GM19463 (cell line): ENCODE data around the gene CLN6.
"Not testable (repeated sequence)": the region's sequence is repeated elsewhere in the genome, so short reads cannot be mapped to it uniquely, and the experiment has no call there.

ENCODE experiments used
- ATAC-seq: cut with Tn5 transposase; IDR thresholded peaks from one replicate; pipeline ENCODE4 v1.9.1; 2021; ENCODE audit warnings: mild to moderate bottlenecking, moderate library complexity; ENCODE audit not compliant: unreplicated experiment

CLN6 gene

DNA sequence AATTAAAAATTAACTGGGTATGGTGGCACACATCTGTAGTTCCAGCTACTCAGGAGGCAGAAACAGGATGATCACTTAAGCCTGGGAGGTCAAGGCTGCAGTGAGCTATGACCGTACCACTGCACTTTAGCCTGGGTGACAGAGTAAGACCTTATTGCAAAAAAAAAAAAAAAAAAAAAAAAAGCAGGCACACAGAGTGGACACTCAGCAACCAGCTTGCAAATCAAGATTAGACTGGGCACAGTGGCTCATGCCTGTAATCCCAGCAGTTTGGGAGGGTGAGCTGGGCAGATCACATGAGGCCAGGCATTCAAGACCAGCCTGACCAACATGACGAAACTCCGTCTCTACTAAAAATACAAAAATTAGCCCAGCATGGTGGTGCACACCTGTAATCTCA lies 5.4 kb downstream of the CLN6 start:
- ATAC-seq: no peak

DNA sequence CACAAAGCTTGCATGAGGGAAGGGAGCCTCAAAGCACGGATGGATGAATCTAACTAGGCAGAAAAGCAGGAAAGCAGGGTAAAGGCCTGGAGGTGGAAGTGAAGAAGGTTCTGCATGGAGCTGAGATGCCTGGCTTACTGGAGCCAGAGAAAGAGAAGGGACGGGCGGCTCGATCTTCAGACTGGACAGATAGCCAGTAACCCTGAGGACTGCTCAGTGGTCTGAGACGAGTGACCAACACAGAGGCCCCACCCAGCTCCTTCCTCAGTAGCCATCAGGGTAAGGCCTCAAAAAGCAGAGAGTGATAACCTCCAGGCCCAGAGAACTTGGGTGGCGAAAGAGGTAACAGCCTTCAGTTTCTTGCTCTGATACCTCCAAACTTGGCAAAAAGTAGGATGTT lies 6.4 kb downstream of the CLN6 start:
- ATAC-seq: no peak

DNA sequence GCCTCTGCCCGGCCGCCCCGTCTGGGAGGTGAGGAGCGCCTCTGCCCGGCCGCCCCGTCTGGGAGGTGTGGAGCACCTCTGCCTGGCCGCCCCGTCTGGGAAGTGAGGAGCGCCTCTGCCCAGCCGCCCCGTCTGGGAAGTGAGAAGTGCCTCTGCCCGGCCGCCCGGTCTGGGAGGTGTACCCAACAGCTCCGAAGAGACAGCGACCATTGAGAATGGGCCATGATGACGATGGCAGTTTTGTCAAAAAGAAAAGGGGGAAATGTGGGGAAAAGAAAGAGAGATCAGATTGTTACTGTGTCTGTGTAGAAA lies 7.1 kb downstream of the CLN6 start:
- ATAC-seq: not testable (repeated sequence)

DNA sequence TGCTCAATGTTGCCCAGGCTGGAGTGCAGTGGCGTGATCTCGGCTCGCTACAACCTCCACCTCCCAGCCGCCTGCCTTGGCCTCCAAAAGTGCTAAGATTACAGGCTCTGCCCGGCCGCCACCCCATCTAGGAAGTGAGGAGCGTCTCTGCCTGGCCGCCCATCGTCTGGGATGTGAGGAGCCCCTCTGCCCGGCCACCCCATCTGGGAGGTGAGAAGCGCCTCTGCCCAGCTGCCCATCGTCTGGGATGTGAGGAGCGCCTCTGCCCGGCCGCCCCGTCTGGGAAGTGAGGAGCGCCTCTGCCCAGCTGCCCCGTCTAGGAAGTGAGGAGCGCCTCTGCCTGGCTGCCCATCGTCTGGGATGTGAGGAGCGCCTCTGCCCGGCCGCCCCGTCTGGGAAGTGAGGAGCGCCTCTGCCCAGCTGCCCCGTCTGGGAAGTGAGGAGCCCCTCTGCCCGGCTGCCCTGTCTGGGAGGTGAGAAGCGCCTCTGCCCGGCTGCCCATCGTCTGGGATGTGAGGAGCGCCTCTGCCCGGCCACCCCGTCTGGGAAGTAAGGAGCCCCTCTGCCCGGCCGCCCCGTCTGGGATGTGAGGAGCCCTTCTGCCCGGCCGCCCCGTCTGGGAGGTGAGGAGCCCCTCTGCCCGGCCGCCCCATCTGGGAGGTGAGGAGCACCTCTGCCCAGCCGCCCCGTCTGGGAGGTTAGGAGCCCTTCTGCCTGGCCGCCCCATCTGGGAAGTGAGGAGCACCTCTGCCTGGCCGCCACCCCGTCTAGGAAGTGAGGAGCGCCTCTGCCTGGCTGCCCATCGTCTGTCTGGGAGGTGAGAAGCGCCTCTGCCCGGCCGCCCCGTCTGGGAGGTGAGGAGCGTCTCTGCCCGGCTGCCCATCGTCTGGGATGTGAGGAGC lies 7.7 kb downstream of the CLN6 start:
- ATAC-seq: not testable (repeated sequence)

DNA sequence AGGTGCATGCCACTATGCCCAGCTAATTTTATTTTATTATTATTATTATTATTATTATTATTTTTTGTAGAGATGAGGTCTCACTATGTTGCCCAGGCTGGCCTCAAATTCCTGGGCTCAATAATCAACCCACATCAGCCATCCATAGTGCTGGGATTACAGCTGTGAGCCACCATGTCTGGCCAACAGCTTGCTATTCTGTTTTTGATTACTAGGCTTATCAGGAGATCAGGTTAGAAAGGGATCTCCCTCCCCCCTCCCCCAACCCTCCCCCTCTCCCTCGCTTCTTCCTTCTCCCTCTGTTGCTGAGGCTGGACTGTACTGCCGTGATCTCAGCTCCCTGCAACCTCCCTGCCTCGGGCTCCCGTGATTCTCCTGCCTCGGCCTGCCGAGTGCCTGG lies 8.6 kb downstream of the CLN6 start:
- no peak for ATAC-seq

DNA sequence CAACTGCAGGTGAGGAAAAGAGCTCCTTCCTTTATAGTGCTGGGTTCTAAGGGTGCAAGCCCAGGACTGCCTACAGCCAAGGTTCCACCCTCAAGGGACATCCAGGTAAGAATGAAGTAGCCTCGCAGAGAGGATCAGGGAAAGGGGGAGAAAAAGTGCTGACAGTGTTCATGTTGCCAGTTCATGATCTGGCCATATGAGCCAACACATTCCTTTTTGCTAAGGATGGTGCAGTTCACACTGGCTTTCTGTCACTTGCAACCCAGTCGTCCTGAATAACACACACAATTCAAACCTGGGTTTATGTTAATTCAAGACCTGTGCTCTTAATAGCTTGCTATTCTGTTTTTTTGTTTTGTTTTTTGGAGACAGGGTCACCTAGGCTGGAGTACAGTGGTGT lies 9.0 kb downstream of the CLN6 start:
- ATAC-seq: no peak

DNA sequence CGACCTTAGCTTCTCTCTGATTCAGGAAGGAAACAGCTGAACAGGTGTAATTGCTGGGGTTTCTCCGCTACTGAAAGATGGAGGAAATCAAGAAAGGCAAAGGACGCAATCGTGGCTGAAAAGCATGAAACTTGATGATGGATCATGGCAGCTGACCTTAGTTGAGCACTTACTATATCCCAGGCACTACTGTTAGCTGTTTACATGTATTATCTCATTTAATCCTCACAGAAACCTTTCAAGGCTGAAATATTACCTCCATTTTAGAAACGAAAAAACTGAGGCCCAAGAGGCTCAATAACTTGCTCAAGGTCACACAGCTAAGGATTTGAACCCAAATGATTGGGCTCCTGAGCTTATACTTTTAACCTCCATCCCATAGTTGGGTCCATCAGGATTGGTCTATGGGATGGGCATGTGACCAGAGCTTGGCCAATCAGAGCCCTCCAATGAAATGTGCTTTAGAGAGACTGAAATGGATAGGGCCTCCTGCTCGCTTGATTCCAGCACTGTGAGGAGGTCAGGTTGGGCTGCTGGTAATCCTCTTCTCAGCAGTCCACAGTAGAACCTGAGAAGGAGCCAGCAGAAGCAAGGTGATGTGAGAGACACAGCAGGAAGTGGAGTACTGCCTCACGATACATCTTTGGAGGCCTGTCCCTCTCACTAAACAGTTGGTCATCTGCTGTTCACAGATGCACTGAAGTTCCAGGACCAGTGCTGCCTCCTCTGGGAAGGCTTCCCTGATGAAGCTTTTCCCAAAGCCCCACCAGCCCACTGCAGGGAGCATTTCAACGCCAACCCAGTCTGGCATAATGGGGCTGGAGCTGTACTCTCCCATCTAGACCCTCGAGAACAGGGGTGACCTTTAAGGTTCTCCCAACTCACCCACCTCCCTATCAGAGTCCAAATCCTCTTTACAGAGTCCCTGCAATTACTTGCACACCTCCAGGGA lies 10.4 kb downstream of the CLN6 start:
- ATAC-seq: no peak

DNA sequence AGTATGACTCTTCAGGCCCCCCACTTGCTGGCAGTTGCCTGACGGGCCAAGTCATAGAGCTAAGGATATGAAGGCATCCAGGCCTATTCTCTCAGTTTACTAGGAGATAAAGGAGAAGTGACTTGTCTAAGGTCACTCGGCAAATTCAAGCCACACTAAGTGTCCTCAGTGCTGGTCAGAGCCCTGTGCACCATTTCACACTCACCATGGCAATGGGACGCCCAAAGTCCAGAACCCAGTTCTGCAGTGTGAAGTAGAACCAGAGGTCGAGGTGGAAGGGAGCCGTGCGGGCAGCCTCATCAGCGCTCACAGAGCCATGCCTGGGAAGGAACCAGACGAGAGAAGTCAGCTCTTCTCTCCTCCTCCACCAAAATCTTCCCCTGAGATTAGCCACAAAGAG lies 11.2 kb downstream of the CLN6 start:
- no peak for ATAC-seq

- no peak for ATAC-seq
These were observed 12.2 kb downstream of the CLN6 start for GRCh38 chr15:68217341-68217740.

- ATAC-seq: no peak
These were observed 14.7 kb downstream of the CLN6 start for GRCh38 chr15:68214838-68215254.

DNA sequence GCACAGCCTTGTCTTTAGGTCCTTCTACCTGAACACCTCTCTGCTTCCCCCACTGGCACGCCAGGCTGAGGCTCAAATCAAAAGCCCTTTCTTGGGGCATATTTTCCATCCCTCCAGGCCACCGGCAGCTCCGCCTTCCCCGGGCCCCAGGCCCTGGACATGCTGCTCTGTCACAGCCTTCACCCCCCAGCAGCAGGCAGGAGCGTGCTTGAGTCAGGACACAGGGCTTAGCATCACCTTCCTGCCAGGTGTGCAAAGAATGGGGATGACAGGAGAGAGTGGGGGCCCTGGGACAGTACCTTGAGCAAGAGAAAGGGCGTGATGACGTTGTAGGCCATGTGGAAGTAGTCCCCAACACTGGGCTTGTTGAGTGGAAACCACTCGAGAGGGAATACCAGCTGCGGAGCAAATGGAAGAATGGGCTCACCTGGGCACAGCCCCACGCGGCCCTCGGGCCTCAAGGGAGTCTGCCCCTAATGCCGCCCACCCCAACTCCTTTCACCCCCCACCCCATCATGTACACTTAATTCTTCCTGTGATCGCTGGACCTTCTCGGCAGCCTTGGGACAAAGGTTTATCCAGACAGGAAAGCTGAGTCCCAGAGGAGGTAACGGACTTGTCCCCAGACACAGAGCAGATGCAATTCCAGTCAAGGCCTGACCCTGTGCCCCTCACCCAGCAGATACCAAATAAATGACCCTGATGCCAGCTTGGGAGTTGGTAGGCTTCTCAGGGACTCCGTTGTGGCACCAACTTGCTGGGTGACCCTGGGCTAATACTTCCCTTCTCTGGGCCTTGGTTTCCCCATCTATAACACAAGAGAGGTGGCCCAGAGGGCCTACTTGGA lies 15.3 kb downstream of the CLN6 start:
- no peak for ATAC-seq

GRCh38 chr15:68213491-68213845 lies 16.1 kb downstream of the CLN6 start:
- not testable (repeated sequence) for ATAC-seq

GRCh38 chr15:68211656-68212320 lies 17.7 kb downstream of the CLN6 start:
- ATAC-seq: no peak

- ATAC-seq: no peak
These were observed 18.5 kb downstream of the CLN6 start for GRCh38 chr15:68210821-68211655.

GRCh38 chr15:68210409-68210756 lies 19.1 kb downstream of the CLN6 start:
- no peak for ATAC-seq

DNA sequence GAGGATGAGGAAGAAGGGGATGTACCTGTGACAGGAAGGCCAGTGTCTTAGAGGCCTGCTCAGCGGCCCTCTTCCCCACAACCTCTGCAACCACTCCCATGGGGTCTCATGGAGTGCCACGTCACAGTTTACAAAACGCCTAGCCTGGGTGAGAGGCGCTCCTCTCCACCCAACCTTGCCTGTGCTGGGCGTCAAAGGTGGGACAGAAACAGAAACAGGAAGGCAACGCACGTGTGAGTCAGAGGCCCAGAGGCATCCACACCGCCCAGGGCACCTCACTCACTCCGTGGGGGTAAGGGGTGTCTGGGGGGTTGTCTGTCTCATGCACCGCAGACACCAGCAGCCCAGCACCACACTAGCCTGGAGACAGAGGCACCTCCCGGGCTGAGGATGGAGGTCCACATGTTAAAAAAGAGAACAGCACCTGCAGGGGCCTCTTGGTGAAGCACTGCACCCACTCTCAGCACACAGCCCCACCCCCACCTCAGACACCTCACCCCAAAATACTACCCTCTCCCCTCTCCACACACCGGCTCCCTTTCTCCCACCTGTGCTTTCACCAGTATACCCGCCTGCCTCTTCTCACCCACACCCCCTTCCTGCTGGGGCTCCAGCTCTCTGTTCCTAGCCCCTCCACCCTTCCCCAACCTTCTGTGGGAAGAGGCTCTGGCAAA lies 19.7 kb downstream of the CLN6 start:
- ATAC-seq: peak; percentile 71

DNA sequence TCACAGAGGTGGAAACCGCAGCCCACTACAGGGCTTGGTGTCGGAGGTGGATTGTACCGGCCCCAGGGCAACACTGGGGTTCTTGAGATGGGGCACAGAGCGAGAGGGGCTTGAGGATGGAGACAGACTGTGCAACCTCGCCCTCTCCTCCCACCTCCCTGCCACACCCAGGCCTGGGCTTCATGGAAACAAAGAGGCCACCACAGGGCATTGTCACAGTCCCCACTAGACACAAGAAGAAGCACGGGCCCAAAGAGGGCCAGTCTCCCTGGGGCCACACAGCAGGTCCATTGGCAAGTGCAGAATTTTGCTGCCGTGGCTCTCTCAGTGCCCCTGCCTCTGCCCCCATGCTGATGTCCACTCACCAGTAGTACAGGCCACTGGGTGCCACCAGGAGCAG lies 20.3 kb downstream of the CLN6 start:
- ATAC-seq: no peak

- ATAC-seq: no peak
These were observed 20.8 kb downstream of the CLN6 start for GRCh38 chr15:68208636-68209240.

- no peak for ATAC-seq
These were observed 21.4 kb downstream of the CLN6 start for GRCh38 chr15:68208136-68208535.
